Measurements from ENCODE around the gene NELL1.
"Not testable (repeated sequence)": the region's sequence is repeated elsewhere in the genome, so short reads cannot be mapped to it uniquely, and the experiment has no call there.

The NELL1 gene

GRCh38 chr11:20771681-20772080 lies 102.3 kb downstream of the NELL1 start:
- FAIRE-seq, result no peak

GRCh38 chr11:20775331-20775730 lies 105.9 kb downstream of the NELL1 start:
- no peak for FAIRE-seq

- FAIRE-seq, result no peak
Measured at GRCh38 chr11:20782775-20783174, 113.4 kb downstream of the NELL1 start.

- FAIRE-seq, result no peak
Measured at GRCh38 chr11:20783220-20783619, 113.8 kb downstream of the NELL1 start.

GRCh38 chr11:20790622-20791021 lies 121.2 kb downstream of the NELL1 start:
- FAIRE-seq, result no peak

GRCh38 chr11:20795005-20795404 lies 125.6 kb downstream of the NELL1 start:
- no peak for FAIRE-seq

GRCh38 chr11:20808328-20808727 lies 138.9 kb downstream of the NELL1 start:
- FAIRE-seq, result no peak

GRCh38 chr11:20821046-20821445 lies 151.7 kb downstream of the NELL1 start:
- no peak for FAIRE-seq

- FAIRE-seq, result no peak
Measured at GRCh38 chr11:20821470-20821869, 152.1 kb downstream of the NELL1 start.

- no peak for FAIRE-seq
Measured at GRCh38 chr11:20824773-20825172, 155.4 kb downstream of the NELL1 start.

GRCh38 chr11:20835561-20835960 lies 166.2 kb downstream of the NELL1 start:
- FAIRE-seq, result no peak

- FAIRE-seq, result no peak
Measured at GRCh38 chr11:20839231-20839630, 169.8 kb downstream of the NELL1 start.

- no peak for FAIRE-seq
Measured at GRCh38 chr11:20840341-20840740, 171.0 kb downstream of the NELL1 start.

- FAIRE-seq, result no peak
Measured at GRCh38 chr11:20844216-20844615, 174.8 kb downstream of the NELL1 start.

- no peak for FAIRE-seq
Measured at GRCh38 chr11:20844630-20845029, 175.2 kb downstream of the NELL1 start.

GRCh38 chr11:20854215-20854955 lies 185.0 kb downstream of the NELL1 start:
- no peak for FAIRE-seq

GRCh38 chr11:20861322-20861721 lies 191.9 kb downstream of the NELL1 start:
- no peak for FAIRE-seq

- FAIRE-seq, result not testable (repeated sequence)
Measured at GRCh38 chr11:20862263-20862662, 192.9 kb downstream of the NELL1 start.

GRCh38 chr11:20864628-20865027 lies 195.2 kb downstream of the NELL1 start:
- FAIRE-seq, result no peak

GRCh38 chr11:20865161-20865560 lies 195.8 kb downstream of the NELL1 start:
- no peak for FAIRE-seq

GRCh38 chr11:20869123-20869522 lies 199.7 kb downstream of the NELL1 start:
- no peak for FAIRE-seq

- no peak for FAIRE-seq
Measured at GRCh38 chr11:20873054-20873453, 203.7 kb downstream of the NELL1 start.

GRCh38 chr11:20874358-20874757 lies 205.0 kb downstream of the NELL1 start:
- no peak for FAIRE-seq

GRCh38 chr11:20875889-20876288 lies 206.5 kb downstream of the NELL1 start:
- FAIRE-seq, result no peak

GRCh38 chr11:20876738-20877137 lies 207.4 kb downstream of the NELL1 start:
- no peak for FAIRE-seq
